A549 (cell line): Measurements from ENCODE around the gene NRXN3. TPM values are rescaled to one million over a fixed set of nuclear protein-coding genes. Genes with fewer than 3 reads are reported as not detected.

ENCODE experiments used
- ATAC-seq, 2 experiments: fragments of 200-7000 bp in 1 of 2; fragments of >200 bp in 1 of 2; cut with Nextera tagmentation in 1 of 2; cut with Tn5 transposase in 1 of 2; 3 replicates each; pipeline versions ENCODE4 v1.8.0 to v1.9.1; 2018 to 2020; ENCODE audit warnings: mild to moderate bottlenecking in 1 of 2, moderate library complexity in 1 of 2
- CTCF ChIA-PET: fragments of 300-600 bp; sonication (Branson Sonifier 250); formaldehyde crosslinking; extraction: SDS; loops from one replicate; lab custom pipeline; 2021; ENCODE audit warnings: antibody characterized with exemption, inconsistent platforms; lab: Yijun Ruan, JAX
- POLR2A ChIA-PET: fragments of 350-600 bp; formaldehyde crosslinking; extraction: SDS; loops from one replicate; lab custom pipeline; 2021; ENCODE audit warnings: antibody characterized with exemption, inconsistent platforms; lab: Yijun Ruan, JAX
- DNase-seq, 2 experiments: peaks; one replicate each; pipeline versions ENCODE4 v3.0.0 to v3.0.0-alpha.2; 2011 to 2016; ENCODE audit warnings: low read depth in 1 of 2, low spot score in 1 of 2
- FAIRE-seq: peaks from 2 replicates; lab custom pipeline; 2011; peaks lifted over from hg19 to GRCh38; lab: Jason Lieb, UNC
- H3K27ac ChIP-seq, 2 experiments: fragments of >200 bp; sonication (Bioruptor Twin); formaldehyde crosslinking; 3 replicates each; pipeline ENCODE4 v1.5.1; 2016 to 2017
- H3K4me1 ChIP-seq: fragments of >200 bp; sonication (Bioruptor Twin); formaldehyde crosslinking; 3 replicates; pipeline ENCODE4 v1.6.1; 2016
- H3K4me2 ChIP-seq: fragments of >200 bp; sonication (Bioruptor Twin); formaldehyde crosslinking; 3 replicates; pipeline ENCODE4 v1.6.1; 2016
- H3K4me3 ChIP-seq: fragments of >200 bp; sonication (Bioruptor Twin); formaldehyde crosslinking; 3 replicates; pipeline ENCODE4 v1.5.1; 2016
- H3K9me3 ChIP-seq: fragments of >200 bp; sonication (Bioruptor Twin); formaldehyde crosslinking; 3 replicates; pipeline ENCODE4 v1.6.1; 2016
- BHLHE40 ChIP-seq: IDR thresholded peaks from 2 replicates; pipeline ENCODE4 v1.6.1; 2012; ENCODE audit warnings: low read depth, low read length, inconsistent platforms
- CBX2 ChIP-seq: fragments of 200-600 bp; sonication (generic); IDR thresholded peaks from 2 replicates; pipeline ENCODE4 v1.6.1; 2016; ENCODE audit warnings: low read depth, mild to moderate bottlenecking, borderline replicate concordance
- CHD2 ChIP-seq: fragments of 150-350 bp; IDR thresholded peaks from 2 replicates; pipeline ENCODE4 v1.6.1; 2014; ENCODE audit warnings: low read length; ENCODE audit not compliant: partially characterized antibody
- EP300 ChIP-seq, 2 experiments: fragments of >200 bp; sonication (Bioruptor Twin); formaldehyde crosslinking; IDR thresholded peaks; 2 replicates in 1 of 2; 3 replicates in 1 of 2; pipeline ENCODE4 v1.6.1; 2016 to 2017
- FOSB ChIP-seq: fragments of 250-450 bp; sonication (Bioruptor Pico); IDR thresholded peaks from 2 replicates; pipeline ENCODE4 v1.5.0; 2020; ENCODE audit warnings: mild to moderate bottlenecking, moderate library complexity
- FOSL2 ChIP-seq, 2 experiments: fragments of 450-650 bp in 1 of 2; fragments of >200 bp in 1 of 2; sonication (Bioruptor Twin) in 1 of 2; formaldehyde crosslinking; IDR thresholded peaks; 2 replicates each; pipeline versions ENCODE4 v1.5.0 to v1.6.1; 2016 to 2020; ENCODE audit warnings: mild to moderate bottlenecking in 1 of 2, moderate library complexity in 1 of 2
- HEYL ChIP-seq: fragments of 250-450 bp; sonication (Bioruptor Pico); IDR thresholded peaks from 2 replicates; pipeline ENCODE4 v1.8.0; 2021; ENCODE audit warnings: mild to moderate bottlenecking, moderate library complexity
- HOXA7 ChIP-seq: fragments of 250-450 bp; sonication (Bioruptor Pico); IDR thresholded peaks from 2 replicates; pipeline ENCODE4 v1.5.0; 2020; ENCODE audit warnings: mild to moderate bottlenecking, moderate library complexity
- KDM1A ChIP-seq: fragments of 200-600 bp; sonication (generic); IDR thresholded peaks from 2 replicates; pipeline ENCODE4 v1.6.1; 2016; ENCODE audit warnings: low read depth, mild to moderate bottlenecking
- KDM5A ChIP-seq: fragments of 200-600 bp; sonication (generic); IDR thresholded peaks from 2 replicates; pipeline ENCODE4 v1.6.1; 2016; ENCODE audit warnings: antibody characterized with exemption, mild to moderate bottlenecking
- MAFK ChIP-seq: fragments of 450-650 bp; IDR thresholded peaks from 2 replicates; pipeline ENCODE4 v1.6.1; 2014; ENCODE audit not compliant: partially characterized antibody
- MYC ChIP-seq: IDR thresholded peaks from 2 replicates; pipeline ENCODE4 v1.6.1; 2012; ENCODE audit warnings: mild to moderate bottlenecking, inconsistent platforms, low read length, improper control_type of control experiment, borderline replicate concordance
- NFE2L2 ChIP-seq: fragments of 150-350 bp; conservative IDR thresholded peaks from 2 replicates; pipeline ENCODE4 v1.6.1; 2014; ENCODE audit warnings: low read length
- POLR2AphosphoS2 ChIP-seq: conservative IDR thresholded peaks from 2 replicates; pipeline ENCODE4 v1.6.1; 2012; ENCODE audit warnings: low read length, improper control_type of control experiment, inconsistent platforms
- WGBS: methylation state at CpG from one replicate; pipeline ENCODE4 v1.1.6; 2017; ENCODE audit errors: missing lambda C conversion rate; 5-methylcytosine and 5-hydroxymethylcytosine counted together
- polyA plus RNA-seq, 4 experiments: library from polyadenylated mRNA; depleted of rRNA in 3 of 4; stranded (reverse); fragments of >200 nt; fragmentation: RNase III in 1 of 4; extraction: RNeasy Plus Mini Kit Qiagen cat#74134 plus additional on column Dnase treatment in 1 of 4; gene quantifications; 2 replicates in 3 of 4; 3 replicates in 1 of 4; pipeline ENCODE4 v1.2.3, GENCODE V29; 2011 to 2017
- TF ChIP-seq, protein P1 (sequence below): fragments of 150-350 bp; IDR thresholded peaks from 2 replicates; pipeline ENCODE4 v1.6.1; 2014; ENCODE audit warnings: low read depth, mild to moderate bottlenecking, low read length
- TF ChIP-seq, protein P2 (sequence below): IDR thresholded peaks from 2 replicates; pipeline ENCODE4 v1.6.1; 2012; ENCODE audit warnings: low read depth, borderline replicate concordance
- TF ChIP-seq, protein P3 (sequence below): IDR thresholded peaks from 2 replicates; pipeline ENCODE4 v1.6.1; 2012
- TF ChIP-seq, protein P4 (sequence below): fragments of >200 bp; sonication (Bioruptor Twin); formaldehyde crosslinking; IDR thresholded peaks from 3 replicates; pipeline ENCODE4 v1.5.1; 2016
- TF ChIP-seq, protein P5 (sequence below): fragments of 250-450 bp; sonication (Bioruptor Pico); IDR thresholded peaks from 2 replicates; pipeline ENCODE4 v1.5.0; 2021; ENCODE audit warnings: mild to moderate bottlenecking, moderate library complexity, borderline replicate concordance
- TF ChIP-seq, protein P6 (sequence below): fragments of 250-450 bp; sonication (Bioruptor Pico); IDR thresholded peaks from 2 replicates; pipeline ENCODE4 v1.5.0; 2020; ENCODE audit warnings: low read depth, mild to moderate bottlenecking, moderate library complexity
- TF ChIP-seq, protein P7 (sequence below): fragments of >200 bp; sonication (Bioruptor Twin); formaldehyde crosslinking; IDR thresholded peaks from 3 replicates; pipeline ENCODE4 v1.6.1; 2016

NRXN3 gene
- polyA plus RNA-seq, 2 of the 4 experiments (the other 2 are of a cell fraction) = 0.62 to 2.3 TPM

DNA sequence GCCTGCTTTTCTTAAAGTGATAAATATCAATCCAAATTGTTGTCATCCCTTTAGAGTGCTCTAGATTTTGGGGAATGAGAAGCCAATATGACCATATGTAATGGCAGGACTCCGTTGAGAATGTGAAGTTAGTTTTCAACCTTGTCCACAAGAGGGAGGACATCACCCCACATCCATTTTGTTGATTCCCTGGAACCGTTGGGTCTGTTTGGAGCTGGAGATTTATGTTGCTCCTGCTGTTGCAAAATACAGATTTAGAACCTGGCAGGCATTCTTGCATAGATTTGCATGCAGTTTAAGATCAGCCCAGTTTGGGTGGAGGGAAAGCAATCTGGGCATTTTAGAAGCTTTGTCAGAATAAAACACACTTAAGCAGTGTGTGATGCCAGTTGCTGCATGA, 620.1 kb downstream of the NRXN3 start:
- peak in 1 of 2 experiments; percentile 4 for DNase-seq
- 0% methylated on average over 2 of the region's 2 CpGs for WGBS
- FAIRE-seq = no peak
- ATAC-seq = 0 out of 6 replicates have a peak, but pooled peaks of 1 of the 2 experiments have one; percentile 43
- no peak overlapping the region for H3K27ac ChIP-seq
- TF ChIP-seq KDM5A = no peak
- H3K4me3 ChIP-seq = no peak overlapping the region
- POLR2A ChIA-PET = no interaction called here
- H3K9me3 ChIP-seq = no peaks in the 10 kb centered on the region
- CTCF ChIA-PET = interaction anchor here (0.5 to 0.6 kb wide), 2 partner anchors 286 to 1085 kb away, joined by 3 read pairs; no protein-coding TSS in a partner anchor
- no peaks in the 10 kb centered on the region for H3K4me1 ChIP-seq
- H3K4me2 ChIP-seq = no peak overlapping the region

DNA sequence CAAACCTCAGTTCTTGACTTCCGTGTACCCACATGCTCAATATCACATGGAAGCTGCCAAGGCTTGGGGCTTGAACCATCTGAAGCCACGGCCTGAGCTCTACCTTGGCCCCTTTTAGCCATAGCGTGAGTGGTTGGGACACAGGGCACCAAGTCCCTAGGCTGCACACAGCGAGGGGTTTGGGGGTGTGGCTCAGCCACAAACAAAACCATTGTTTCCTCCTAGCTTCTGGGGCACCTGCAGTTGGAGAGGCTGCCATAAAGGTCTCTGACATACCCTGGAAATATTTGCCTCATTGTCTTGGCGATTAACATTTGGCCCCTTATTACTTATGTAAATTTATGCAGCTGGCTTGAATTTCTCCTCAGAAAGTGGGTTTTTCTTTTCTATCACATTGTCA, 628.6 kb downstream of the NRXN3 start:
- Histone ChIP-seq H3K9me3 (no peaks in the 10 kb centered on the region), H3K27ac (no peak overlapping the region), H3K4me2 (no peak overlapping the region), H3K4me3 (no peak overlapping the region), H3K4me1 (no peaks in the 10 kb centered on the region)
- CTCF ChIA-PET = no interaction called here
- FAIRE-seq = no peak
- TF ChIP-seq NFE2L2 = no peak
- TF ChIP-seq, protein P1, sequence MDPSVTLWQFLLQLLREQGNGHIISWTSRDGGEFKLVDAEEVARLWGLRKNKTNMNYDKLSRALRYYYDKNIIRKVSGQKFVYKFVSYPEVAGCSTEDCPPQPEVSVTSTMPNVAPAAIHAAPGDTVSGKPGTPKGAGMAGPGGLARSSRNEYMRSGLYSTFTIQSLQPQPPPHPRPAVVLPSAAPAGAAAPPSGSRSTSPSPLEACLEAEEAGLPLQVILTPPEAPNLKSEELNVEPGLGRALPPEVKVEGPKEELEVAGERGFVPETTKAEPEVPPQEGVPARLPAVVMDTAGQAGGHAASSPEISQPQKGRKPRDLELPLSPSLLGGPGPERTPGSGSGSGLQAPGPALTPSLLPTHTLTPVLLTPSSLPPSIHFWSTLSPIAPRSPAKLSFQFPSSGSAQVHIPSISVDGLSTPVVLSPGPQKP = no peak
- no peak for TF ChIP-seq KDM5A
- TF ChIP-seq, protein P2, sequence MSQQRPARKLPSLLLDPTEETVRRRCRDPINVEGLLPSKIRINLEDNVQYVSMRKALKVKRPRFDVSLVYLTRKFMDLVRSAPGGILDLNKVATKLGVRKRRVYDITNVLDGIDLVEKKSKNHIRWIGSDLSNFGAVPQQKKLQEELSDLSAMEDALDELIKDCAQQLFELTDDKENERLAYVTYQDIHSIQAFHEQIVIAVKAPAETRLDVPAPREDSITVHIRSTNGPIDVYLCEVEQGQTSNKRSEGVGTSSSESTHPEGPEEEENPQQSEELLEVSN = no peak
- POLR2A ChIA-PET = no interaction called here
- 2% methylated on average over 5 of the region's 5 CpGs for WGBS
- DNase-seq = no peak
- ATAC-seq = no peak

DNA sequence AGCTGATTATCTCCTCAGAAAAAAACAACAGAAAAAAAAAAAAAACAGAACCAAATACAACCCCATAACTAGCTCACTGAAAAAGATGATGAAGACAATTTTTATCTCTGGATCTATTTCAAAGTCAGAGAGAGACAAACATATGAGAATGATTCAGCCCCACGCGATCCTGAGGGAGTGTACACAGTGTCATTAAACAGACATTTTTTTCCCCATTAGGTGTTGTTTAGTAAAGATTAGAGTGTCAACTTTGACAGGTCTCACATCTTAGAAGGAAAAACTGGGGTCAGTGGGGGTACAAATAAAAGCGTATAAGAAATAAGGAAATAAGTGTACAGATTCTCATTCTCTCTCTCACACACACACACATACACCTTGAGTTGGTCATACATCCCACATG, 635.4 kb downstream of the NRXN3 start:
- Histone ChIP-seq H3K4me2 (no peak overlapping the region), H3K4me3 (no peak overlapping the region), H3K9me3 (no peaks in the 10 kb centered on the region), H3K27ac (no peak overlapping the region), H3K4me1 (no peaks in the 10 kb centered on the region)
- under 1% methylated on average over 3 of the region's 3 CpGs for WGBS
- ATAC-seq (no peak), FAIRE-seq (no peak), DNase-seq (no peak)
- ChIA-PET CTCF (no interaction called here), POLR2A (no interaction called here)
- TF ChIP-seq HOXA7 (CRISPR knock-in tag) (no peak), CHD2 (no peak), MYC (no peak), KDM1A (no peak), NFE2L2 (no peak), HEYL (CRISPR knock-in tag) (no peak), BHLHE40 (no peak), MAFK (no peak), POLR2AphosphoS2 (no peak), FOSL2 (IDR thresholded peaks at IDR 0.05) (no peak), FOSL2 (CRISPR knock-in tag; IDR thresholded peaks at IDR 0.05) (no peak), EP300 (IDR thresholded peaks at IDR 0.05) (no peak), FOSB (no peak), CBX2 (no peak)
- TF ChIP-seq, protein P3, sequence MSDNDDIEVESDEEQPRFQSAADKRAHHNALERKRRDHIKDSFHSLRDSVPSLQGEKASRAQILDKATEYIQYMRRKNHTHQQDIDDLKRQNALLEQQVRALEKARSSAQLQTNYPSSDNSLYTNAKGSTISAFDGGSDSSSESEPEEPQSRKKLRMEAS = no peak
- TF ChIP-seq, protein P4, sequence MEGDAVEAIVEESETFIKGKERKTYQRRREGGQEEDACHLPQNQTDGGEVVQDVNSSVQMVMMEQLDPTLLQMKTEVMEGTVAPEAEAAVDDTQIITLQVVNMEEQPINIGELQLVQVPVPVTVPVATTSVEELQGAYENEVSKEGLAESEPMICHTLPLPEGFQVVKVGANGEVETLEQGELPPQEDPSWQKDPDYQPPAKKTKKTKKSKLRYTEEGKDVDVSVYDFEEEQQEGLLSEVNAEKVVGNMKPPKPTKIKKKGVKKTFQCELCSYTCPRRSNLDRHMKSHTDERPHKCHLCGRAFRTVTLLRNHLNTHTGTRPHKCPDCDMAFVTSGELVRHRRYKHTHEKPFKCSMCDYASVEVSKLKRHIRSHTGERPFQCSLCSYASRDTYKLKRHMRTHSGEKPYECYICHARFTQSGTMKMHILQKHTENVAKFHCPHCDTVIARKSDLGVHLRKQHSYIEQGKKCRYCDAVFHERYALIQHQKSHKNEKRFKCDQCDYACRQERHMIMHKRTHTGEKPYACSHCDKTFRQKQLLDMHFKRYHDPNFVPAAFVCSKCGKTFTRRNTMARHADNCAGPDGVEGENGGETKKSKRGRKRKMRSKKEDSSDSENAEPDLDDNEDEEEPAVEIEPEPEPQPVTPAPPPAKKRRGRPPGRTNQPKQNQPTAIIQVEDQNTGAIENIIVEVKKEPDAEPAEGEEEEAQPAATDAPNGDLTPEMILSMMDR = no peak
- TF ChIP-seq, protein P5, sequence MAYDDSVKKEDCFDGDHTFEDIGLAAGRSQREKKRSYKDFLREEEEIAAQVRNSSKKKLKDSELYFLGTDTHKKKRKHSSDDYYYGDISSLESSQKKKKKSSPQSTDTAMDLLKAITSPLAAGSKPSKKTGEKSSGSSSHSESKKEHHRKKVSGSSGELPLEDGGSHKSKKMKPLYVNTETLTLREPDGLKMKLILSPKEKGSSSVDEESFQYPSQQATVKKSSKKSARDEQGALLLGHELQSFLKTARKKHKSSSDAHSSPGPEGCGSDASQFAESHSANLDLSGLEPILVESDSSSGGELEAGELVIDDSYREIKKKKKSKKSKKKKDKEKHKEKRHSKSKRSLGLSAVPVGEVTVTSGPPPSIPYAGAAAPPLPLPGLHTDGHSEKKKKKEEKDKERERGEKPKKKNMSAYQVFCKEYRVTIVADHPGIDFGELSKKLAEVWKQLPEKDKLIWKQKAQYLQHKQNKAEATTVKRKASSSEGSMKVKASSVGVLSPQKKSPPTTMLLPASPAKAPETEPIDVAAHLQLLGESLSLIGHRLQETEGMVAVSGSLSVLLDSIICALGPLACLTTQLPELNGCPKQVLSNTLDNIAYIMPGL (CRISPR knock-in tag) = no peak
- TF ChIP-seq, protein P6, sequence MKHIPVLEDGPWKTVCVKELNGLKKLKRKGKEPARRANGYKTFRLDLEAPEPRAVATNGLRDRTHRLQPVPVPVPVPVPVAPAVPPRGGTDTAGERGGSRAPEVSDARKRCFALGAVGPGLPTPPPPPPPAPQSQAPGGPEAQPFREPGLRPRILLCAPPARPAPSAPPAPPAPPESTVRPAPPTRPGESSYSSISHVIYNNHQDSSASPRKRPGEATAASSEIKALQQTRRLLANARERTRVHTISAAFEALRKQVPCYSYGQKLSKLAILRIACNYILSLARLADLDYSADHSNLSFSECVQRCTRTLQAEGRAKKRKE (CRISPR knock-in tag) = no peak
- TF ChIP-seq, protein P7, sequence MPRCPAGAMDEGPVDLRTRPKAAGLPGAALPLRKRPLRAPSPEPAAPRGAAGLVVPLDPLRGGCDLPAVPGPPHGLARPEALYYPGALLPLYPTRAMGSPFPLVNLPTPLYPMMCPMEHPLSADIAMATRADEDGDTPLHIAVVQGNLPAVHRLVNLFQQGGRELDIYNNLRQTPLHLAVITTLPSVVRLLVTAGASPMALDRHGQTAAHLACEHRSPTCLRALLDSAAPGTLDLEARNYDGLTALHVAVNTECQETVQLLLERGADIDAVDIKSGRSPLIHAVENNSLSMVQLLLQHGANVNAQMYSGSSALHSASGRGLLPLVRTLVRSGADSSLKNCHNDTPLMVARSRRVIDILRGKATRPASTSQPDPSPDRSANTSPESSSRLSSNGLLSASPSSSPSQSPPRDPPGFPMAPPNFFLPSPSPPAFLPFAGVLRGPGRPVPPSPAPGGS = no peak
